ENCODE results near the gene TCEA3.
"Not testable (repeated sequence)": the region's sequence is repeated elsewhere in the genome, so short reads cannot be mapped to it uniquely, and the experiment has no call there.

Gene TCEA3

GRCh38 chr1:23387494-23387893 lies 37.1 kb downstream of the TCEA3 start:
- no peak for DNase-seq

- no peak for DNase-seq
Measured at GRCh38 chr1:23385119-23385621, 39.4 kb downstream of the TCEA3 start.

GRCh38 chr1:23384312-23385058 lies 40.1 kb downstream of the TCEA3 start:
- DNase-seq = no peak

GRCh38 chr1:23383577-23384311 lies 40.8 kb downstream of the TCEA3 start:
- DNase-seq = no peak

- no peak for DNase-seq
Measured at GRCh38 chr1:23381233-23381885, 43.2 kb downstream of the TCEA3 start.

- no peak for DNase-seq
Measured at GRCh38 chr1:23380719-23381118, 43.8 kb downstream of the TCEA3 start.

GRCh38 chr1:23380236-23380635 lies 44.3 kb downstream of the TCEA3 start:
- DNase-seq = not testable (repeated sequence)

- DNase-seq = no peak
Measured at GRCh38 chr1:23376890-23377811, 47.4 kb downstream of the TCEA3 start.

- DNase-seq = not testable (repeated sequence)
Measured at GRCh38 chr1:23374079-23374735, 50.3 kb downstream of the TCEA3 start.

- DNase-seq = no peak
Measured at GRCh38 chr1:23371987-23372880, 52.3 kb downstream of the TCEA3 start.

- DNase-seq = no peak
Measured at GRCh38 chr1:23370709-23371584, 53.6 kb downstream of the TCEA3 start.

- no peak for DNase-seq
Measured at GRCh38 chr1:23370330-23370708, 54.2 kb downstream of the TCEA3 start.

- DNase-seq = peak; percentile 44
Measured at GRCh38 chr1:23369335-23370013, 55.1 kb downstream of the TCEA3 start, which contains the start of gene ZNF436. ZNF436 (minus strand) TSS chr1:23369836; CDS start chr1:23368005, 1,831 bp downstream.

- peak; percentile 46 for DNase-seq
Measured at GRCh38 chr1:23368562-23369334, 55.8 kb downstream of the TCEA3 start.

- DNase-seq = peak; percentile 86
Measured at GRCh38 chr1:23367791-23368561, 56.6 kb downstream of the TCEA3 start.

GRCh38 chr1:23367451-23367790 lies 57.1 kb downstream of the TCEA3 start:
- no peak for DNase-seq

GRCh38 chr1:23366598-23366997 lies 58.0 kb downstream of the TCEA3 start:
- DNase-seq = no peak

GRCh38 chr1:23366146-23366545 lies 58.4 kb downstream of the TCEA3 start:
- no peak for DNase-seq
